Measurements from ENCODE around the gene ZNF579. TPM values are rescaled to one million over a fixed set of nuclear protein-coding genes. Genes with fewer than 3 reads are reported as not detected.

Gene ZNF579
- total and polyA plus RNA-seq, 2 of the 13 experiments (the other 11 are each of a cell fraction or from before 2014, with no cell fraction given) = 2.1 to 2.9 TPM

DNA sequence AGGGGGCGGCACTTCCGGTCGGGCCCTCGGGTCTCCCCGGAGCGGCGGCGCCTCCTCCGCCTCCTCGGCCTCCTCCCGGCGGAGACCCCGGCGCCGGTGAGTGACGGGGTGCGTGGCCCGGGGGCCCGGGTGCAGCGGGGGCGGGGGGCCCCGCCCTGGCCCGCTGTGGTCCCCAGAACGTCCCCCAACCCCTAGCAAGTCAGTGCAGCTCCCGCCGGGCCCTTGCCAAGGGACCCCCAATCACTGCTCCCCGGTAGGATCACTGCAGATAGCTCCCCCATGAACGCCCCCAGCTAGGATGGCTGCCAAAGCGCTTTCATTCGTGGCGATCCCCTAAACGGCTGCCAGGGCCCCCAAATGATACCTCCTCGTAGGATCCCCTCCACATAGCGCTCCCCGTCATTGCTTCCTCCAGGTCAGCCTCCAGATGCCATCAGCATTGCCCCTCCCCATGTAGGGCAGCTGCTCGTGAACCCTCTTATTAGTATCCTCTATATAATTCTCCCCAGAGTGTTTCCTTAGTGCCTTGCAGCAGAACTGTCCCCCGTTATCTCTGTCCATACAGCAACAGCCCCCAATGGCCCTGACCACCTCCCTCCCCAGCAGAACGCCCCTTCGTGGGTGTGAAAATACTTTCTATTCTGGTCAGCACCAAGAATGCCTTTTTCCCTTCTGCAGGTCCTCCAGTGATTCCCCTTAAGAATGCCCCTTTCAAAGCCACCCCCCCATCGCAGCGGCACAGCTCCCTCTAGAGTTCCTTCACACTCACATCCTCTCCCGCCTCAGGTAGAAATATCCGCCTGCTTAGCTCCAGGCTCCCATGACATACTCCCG is 25.2 kb upstream of the ZNF579 start, which contains the start of gene ZNF865 (continued):
- TF ChIP-seq, protein P1, sequence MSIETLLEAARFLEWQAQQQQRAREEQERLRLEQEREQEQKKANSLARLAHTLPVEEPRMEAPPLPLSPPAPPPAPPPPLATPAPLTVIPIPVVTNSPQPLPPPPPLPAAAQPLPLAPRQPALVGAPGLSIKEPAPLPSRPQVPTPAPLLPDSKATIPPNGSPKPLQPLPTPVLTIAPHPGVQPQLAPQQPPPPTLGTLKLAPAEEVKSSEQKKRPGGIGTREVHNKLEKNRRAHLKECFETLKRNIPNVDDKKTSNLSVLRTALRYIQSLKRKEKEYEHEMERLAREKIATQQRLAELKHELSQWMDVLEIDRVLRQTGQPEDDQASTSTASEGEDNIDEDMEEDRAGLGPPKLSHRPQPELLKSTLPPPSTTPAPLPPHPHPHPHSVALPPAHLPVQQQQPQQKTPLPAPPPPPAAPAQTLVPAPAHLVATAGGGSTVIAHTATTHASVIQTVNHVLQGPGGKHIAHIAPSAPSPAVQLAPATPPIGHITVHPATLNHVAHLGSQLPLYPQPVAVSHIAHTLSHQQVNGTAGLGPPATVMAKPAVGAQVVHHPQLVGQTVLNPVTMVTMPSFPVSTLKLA (IDR thresholded peaks at IDR 0.05) = no peak
- TF ChIP-seq ZNF350 (CRISPR knock-in tag; IDR thresholded peaks at IDR 0.05; ENCODE audit: borderline replicate concordance, low read depth) (no peak), BHLHE40 (IDR thresholded peaks at IDR 0.05; ENCODE audit: low read length) (no peak), AGO1 (IDR thresholded peaks at IDR 0.05; ENCODE audit: low read depth, low read length, poor library complexity, severe bottlenecking) (no peak), XRCC5 (optimal IDR thresholded peaks at IDR 0.05; ENCODE audit: low read length) (peak; percentile 79), NFIC (IDR thresholded peaks at IDR 0.05; ENCODE audit: low read length) (no peak), EHMT2 (IDR thresholded peaks at IDR 0.05; ENCODE audit: borderline replicate concordance, low read depth, low read length) (no peak), ATF7-NPFF (CRISPR knock-in tag; IDR thresholded peaks at IDR 0.05; ENCODE audit: low read depth) (no peak), ZNF121 (CRISPR knock-in tag; IDR thresholded peaks at IDR 0.05) (no peak), ZNF225 (CRISPR knock-in tag; IDR thresholded peaks at IDR 0.05) (no peak), ZNF891 (CRISPR knock-in tag; IDR thresholded peaks at IDR 0.05) (no peak), ZNF446 (CRISPR knock-in tag; IDR thresholded peaks at IDR 0.05) (no peak), SCMH1 (CRISPR knock-in tag; IDR thresholded peaks at IDR 0.05; ENCODE audit: borderline replicate concordance) (no peak), ZNF235 (CRISPR knock-in tag; IDR thresholded peaks at IDR 0.05; ENCODE audit: borderline replicate concordance) (no peak), ZNF605 (CRISPR knock-in tag; IDR thresholded peaks at IDR 0.05) (peak; percentile 67; the same call in 1 of the 2 replicates), NBN (conservative IDR thresholded peaks at IDR 0.05) (no peak), ZNF253 (CRISPR knock-in tag; IDR thresholded peaks at IDR 0.05; ENCODE audit: borderline replicate concordance) (no peak), RNF2 (conservative IDR thresholded peaks at IDR 0.05; ENCODE audit: low read depth) (no peak)
- TF ChIP-seq, protein P2, sequence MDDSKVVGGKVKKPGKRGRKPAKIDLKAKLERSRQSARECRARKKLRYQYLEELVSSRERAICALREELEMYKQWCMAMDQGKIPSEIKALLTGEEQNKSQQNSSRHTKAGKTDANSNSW (CRISPR knock-in tag; IDR thresholded peaks at IDR 0.05; ENCODE audit: borderline replicate concordance) = no peak
- TF ChIP-seq, protein P3, sequence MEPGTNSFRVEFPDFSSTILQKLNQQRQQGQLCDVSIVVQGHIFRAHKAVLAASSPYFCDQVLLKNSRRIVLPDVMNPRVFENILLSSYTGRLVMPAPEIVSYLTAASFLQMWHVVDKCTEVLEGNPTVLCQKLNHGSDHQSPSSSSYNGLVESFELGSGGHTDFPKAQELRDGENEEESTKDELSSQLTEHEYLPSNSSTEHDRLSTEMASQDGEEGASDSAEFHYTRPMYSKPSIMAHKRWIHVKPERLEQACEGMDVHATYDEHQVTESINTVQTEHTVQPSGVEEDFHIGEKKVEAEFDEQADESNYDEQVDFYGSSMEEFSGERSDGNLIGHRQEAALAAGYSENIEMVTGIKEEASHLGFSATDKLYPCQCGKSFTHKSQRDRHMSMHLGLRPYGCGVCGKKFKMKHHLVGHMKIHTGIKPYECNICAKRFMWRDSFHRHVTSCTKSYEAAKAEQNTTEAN (CRISPR knock-in tag; conservative IDR thresholded peaks at IDR 0.05) = no peak
- TF ChIP-seq, protein P4, sequence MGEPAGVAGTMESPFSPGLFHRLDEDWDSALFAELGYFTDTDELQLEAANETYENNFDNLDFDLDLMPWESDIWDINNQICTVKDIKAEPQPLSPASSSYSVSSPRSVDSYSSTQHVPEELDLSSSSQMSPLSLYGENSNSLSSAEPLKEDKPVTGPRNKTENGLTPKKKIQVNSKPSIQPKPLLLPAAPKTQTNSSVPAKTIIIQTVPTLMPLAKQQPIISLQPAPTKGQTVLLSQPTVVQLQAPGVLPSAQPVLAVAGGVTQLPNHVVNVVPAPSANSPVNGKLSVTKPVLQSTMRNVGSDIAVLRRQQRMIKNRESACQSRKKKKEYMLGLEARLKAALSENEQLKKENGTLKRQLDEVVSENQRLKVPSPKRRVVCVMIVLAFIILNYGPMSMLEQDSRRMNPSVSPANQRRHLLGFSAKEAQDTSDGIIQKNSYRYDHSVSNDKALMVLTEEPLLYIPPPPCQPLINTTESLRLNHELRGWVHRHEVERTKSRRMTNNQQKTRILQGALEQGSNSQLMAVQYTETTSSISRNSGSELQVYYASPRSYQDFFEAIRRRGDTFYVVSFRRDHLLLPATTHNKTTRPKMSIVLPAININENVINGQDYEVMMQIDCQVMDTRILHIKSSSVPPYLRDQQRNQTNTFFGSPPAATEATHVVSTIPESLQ (CRISPR knock-in tag; conservative IDR thresholded peaks at IDR 0.05) = no peak
- TF ChIP-seq, protein P5, sequence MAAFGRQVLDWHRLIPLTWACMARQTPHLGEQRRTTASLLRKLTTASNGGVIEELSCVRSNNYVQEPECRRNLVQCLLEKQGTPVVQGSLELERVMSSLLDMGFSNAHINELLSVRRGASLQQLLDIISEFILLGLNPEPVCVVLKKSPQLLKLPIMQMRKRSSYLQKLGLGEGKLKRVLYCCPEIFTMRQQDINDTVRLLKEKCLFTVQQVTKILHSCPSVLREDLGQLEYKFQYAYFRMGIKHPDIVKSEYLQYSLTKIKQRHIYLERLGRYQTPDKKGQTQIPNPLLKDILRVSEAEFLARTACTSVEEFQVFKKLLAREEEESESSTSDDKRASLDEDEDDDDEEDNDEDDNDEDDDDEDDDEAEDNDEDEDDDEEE (CRISPR knock-in tag; IDR thresholded peaks at IDR 0.05) = 0 out of 2 replicates have a peak, but pooled peaks have one; percentile 22
- TF ChIP-seq, protein P6, sequence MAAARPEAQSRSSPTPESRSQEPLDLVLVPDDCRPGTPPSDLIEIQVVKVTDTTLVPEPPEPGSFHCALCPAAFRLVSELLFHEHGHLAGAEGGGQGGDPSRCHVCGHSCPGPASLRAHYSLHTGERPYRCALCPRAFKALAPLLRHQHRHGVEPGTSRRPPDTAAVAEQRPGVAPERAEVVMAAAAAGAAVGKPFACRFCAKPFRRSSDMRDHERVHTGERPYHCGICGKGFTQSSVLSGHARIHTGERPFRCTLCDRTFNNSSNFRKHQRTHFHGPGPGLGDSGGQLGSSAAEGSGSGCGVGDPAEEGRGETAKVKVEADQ (CRISPR knock-in tag; IDR thresholded peaks at IDR 0.05; ENCODE audit: borderline replicate concordance) = no peak
